K562 (cell line): ENCODE measurements around the gene H2BK1. TPM values are rescaled to one million over a fixed set of nuclear protein-coding genes. Genes with fewer than 3 reads are reported as not detected.
A peak's percentile ranks its signal among the peaks of the same experiment; 100 is the strongest.

Source experiments
- ATF7 ChIP-seq: fragments of 450-650 bp; IDR thresholded peaks from 2 replicates; pipeline ENCODE4 v1.7.1; 2014; ENCODE audit warnings: mild to moderate bottlenecking, moderate library complexity
- BMI1 ChIP-seq: fragments of 150-350 bp; IDR thresholded peaks from 2 replicates; pipeline ENCODE4 v1.6.1; 2014; ENCODE audit warnings: low read length
- FOSL1 ChIP-seq: fragments of 200-800 bp; sonication (Bioruptor generic); conservative IDR thresholded peaks from 2 replicates; pipeline ENCODE4 v1.6.1; 2016; ENCODE audit warnings: missing genetic modification characterization, missing compliant biosample characterization
- GABPA ChIP-seq: fragments of 200-800 bp; sonication (Bioruptor generic); conservative IDR thresholded peaks from 2 replicates; pipeline ENCODE4 v1.6.1; 2016; ENCODE audit warnings: low read depth, missing genetic modification characterization, missing compliant biosample characterization
- HOXB6 ChIP-seq: fragments of 250-450 bp; sonication (Bioruptor Pico); IDR thresholded peaks from 2 replicates; pipeline ENCODE4 v1.5.1; 2022; ENCODE audit warnings: mild to moderate bottlenecking, borderline replicate concordance
- KDM5B ChIP-seq: fragments of 200-600 bp; sonication (generic); IDR thresholded peaks from 2 replicates; pipeline ENCODE4 v1.6.1; 2012; ENCODE audit warnings: low read depth, mild to moderate bottlenecking, moderate library complexity, low read length, control low read depth, inconsistent platforms; ENCODE audit not compliant: insufficient replicate concordance
- NCOA2 ChIP-seq, 2 experiments: fragments of 450-650 bp; IDR thresholded peaks; 2 replicates each; pipeline ENCODE4 v1.6.1; 2018; ENCODE audit warnings: mild to moderate bottlenecking in 2 of 2, moderate library complexity in 1 of 2; ENCODE audit not compliant: partially characterized antibody in 2 of 2
- NUFIP1 ChIP-seq: fragments of 450-650 bp; IDR thresholded peaks from 2 replicates; pipeline ENCODE4 v1.6.1; 2018; ENCODE audit not compliant: partially characterized antibody
- RBM34 ChIP-seq: fragments of 200-400 bp; formaldehyde crosslinking; IDR thresholded peaks from 2 replicates; pipeline ENCODE4 v1.6.1; 2018; ENCODE audit warnings: low read length, borderline replicate concordance; ENCODE audit not compliant: insufficient read depth
- RFX5 ChIP-seq: IDR thresholded peaks from 2 replicates; pipeline ENCODE4 v1.6.1; 2011; ENCODE audit warnings: low read depth, mild to moderate bottlenecking, improper control_type of control experiment, low read length
- SRSF1 ChIP-seq: fragments of 200-400 bp; formaldehyde crosslinking; IDR thresholded peaks from 2 replicates; pipeline ENCODE4 v1.6.1; 2017; ENCODE audit warnings: mild to moderate bottlenecking, low read depth, low read length, moderate library complexity
- TOE1 ChIP-seq, 2 experiments: fragments of 450-650 bp in 1 of 2; sonication (generic) in 1 of 2; formaldehyde crosslinking in 1 of 2; IDR thresholded peaks; 2 replicates each; pipeline versions ENCODE4 v1.7.1 to v1.8.0; 2016 to 2022; ENCODE audit warnings: borderline replicate concordance in 2 of 2, mild to moderate bottlenecking in 2 of 2, antibody characterized with exemption in 1 of 2, inconsistent platforms in 1 of 2, low read depth in 1 of 2, missing genetic modification reagents in 1 of 2, moderate library complexity in 1 of 2
- polyA plus RNA-seq, 8 experiments: library from polyadenylated mRNA; depleted of rRNA in 4 of 8; stranded (reverse) in 5 of 8; unstranded in 3 of 8; fragments of >200 nt; fragmentation: Nextera tagmentation in 2 of 8; fragmentation: Illumina TruSeq in 1 of 8; extraction: Ambion mirVana in 2 of 8; extraction: Trizol in 1 of 8; gene quantifications; 2 replicates each; pipeline versions ENCODE4 v1.2.1 to v1.2.3, GENCODE V29; 2011 to 2014; ENCODE audit warnings: inconsistent platforms in 1 of 8, missing spikeins in 1 of 8
- total RNA-seq, 7 experiments: library from RNA; depleted of rRNA in 6 of 7; stranded (reverse); fragments of >200 nt in 6 of 7; fragmentation: Illumina TruSeq in 2 of 7; extraction: Trizol in 2 of 7; gene quantifications; 2 replicates each; pipeline versions ENCODE4 v1.2.1 to v1.2.3, GENCODE V29; 2011 to 2021; ENCODE audit warnings: low replicate concordance in 1 of 7
- TF ChIP-seq, protein P1 (sequence below): fragments of 450-650 bp; formaldehyde crosslinking; IDR thresholded peaks from 2 replicates; pipeline ENCODE4 v1.4.0; 2022; ENCODE audit warnings: mild to moderate bottlenecking, moderate library complexity
- TF ChIP-seq, protein P2 (sequence below): fragments of 450-650 bp; conservative IDR thresholded peaks from 2 replicates; pipeline ENCODE4 v1.6.1; 2016; ENCODE audit warnings: missing genetic modification characterization, low read depth, mild to moderate bottlenecking, control low read depth, missing compliant biosample characterization
- TF ChIP-seq, protein P3 (sequence below): sonication (generic); formaldehyde crosslinking; IDR thresholded peaks from 2 replicates; pipeline ENCODE4 v1.9.0; 2022; ENCODE audit warnings: mild to moderate bottlenecking, missing genetic modification reagents
- TF ChIP-seq, protein P4 (sequence below): sonication (generic); formaldehyde crosslinking; IDR thresholded peaks from 2 replicates; pipeline ENCODE4 v1.8.0; 2023; ENCODE audit warnings: mild to moderate bottlenecking, missing genetic modification reagents
- TF ChIP-seq, protein P5 (sequence below), 2 experiments: IDR thresholded peaks; 2 replicates each; pipeline ENCODE4 v1.6.1; 2011; ENCODE audit warnings: borderline replicate concordance in 1 of 2, control low read depth in 1 of 2, low read depth in 1 of 2, low read length in 1 of 2, mild to moderate bottlenecking in 1 of 2, mixed read lengths in 1 of 2, moderate library complexity in 1 of 2; ENCODE audit not compliant: insufficient read depth in 1 of 2, insufficient read length in 1 of 2, poor library complexity in 1 of 2, severe bottlenecking in 1 of 2; ENCODE audit errors: extremely low read depth in 1 of 2

H2BK1 gene
- total and polyA plus RNA-seq, 9 of the 15 experiments (the other 6 are each of a cell fraction or from before 2014, with no cell fraction given) = not detected

DNA sequence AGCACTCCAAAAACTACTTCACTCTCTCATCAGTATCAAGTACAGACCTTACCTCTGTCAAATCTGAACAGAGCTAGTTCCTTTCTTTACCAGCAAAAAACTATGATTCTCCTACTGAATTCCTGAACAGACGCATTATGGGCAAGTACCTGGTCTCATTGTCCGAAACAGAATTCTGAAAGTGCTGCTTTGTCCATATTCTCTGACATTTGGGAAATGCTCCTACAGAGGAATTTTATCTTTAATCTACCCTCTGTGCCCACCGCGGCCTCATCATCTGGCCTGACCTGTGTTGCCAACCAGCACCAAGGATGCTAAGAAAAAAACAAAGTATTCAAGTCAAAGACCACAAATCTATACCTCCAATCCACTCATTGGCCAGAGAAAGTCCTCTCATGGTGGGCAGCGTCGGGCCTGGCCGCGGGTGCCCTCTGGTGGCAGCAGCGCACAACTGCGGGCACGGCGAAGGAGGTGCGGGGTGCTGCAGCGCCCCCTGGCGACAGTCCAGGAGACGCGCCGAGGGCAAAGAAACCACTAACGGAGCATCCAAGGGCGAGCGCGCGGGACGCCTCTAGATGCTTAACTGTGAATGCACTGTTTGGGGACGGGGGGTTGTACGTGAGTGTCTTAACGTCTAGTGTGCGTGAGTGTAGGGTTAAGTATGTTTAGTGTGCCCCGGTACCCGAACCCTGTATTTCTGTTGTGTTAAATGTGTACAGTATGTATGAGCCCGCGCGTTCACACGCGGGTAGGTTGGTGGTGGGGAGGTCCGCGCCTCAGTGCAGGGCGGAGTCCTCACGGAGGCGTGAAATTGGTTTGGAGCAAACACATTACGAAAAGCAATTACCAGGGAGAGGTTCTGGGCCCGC, 37.8 kb downstream of the H2BK1 start (continued):
- peak; percentile 20 for TF ChIP-seq NUFIP1
- TF ChIP-seq NCOA2 (IDR thresholded peaks at IDR 0.05; ENCODE audit: partially characterized antibody in 2 of 2) = peak in 1 of 2 experiments; percentile 55
- no peak for TF ChIP-seq SRSF1
- TF ChIP-seq RFX5 = peak; percentile 30; the same call in 1 of the 2 replicates
- no peak for TF ChIP-seq FOSL1 (tag)
- peak; percentile 46; the same call in 1 of the 2 replicates for TF ChIP-seq TOE1 (IDR thresholded peaks at IDR 0.05; ENCODE audit: borderline replicate concordance)
- peak; percentile 56; the same call in 1 of the 2 replicates for TF ChIP-seq TOE1 (CRISPR knock-in tag; IDR thresholded peaks at IDR 0.05; ENCODE audit: borderline replicate concordance, low read depth)
- peak; percentile 41; the same call in 1 of the 2 replicates for TF ChIP-seq BMI1
- TF ChIP-seq, protein P1, sequence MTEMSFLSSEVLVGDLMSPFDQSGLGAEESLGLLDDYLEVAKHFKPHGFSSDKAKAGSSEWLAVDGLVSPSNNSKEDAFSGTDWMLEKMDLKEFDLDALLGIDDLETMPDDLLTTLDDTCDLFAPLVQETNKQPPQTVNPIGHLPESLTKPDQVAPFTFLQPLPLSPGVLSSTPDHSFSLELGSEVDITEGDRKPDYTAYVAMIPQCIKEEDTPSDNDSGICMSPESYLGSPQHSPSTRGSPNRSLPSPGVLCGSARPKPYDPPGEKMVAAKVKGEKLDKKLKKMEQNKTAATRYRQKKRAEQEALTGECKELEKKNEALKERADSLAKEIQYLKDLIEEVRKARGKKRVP (CRISPR knock-in tag) = 0 out of 2 replicates have a peak, but pooled peaks have one; percentile 28
- TF ChIP-seq, protein P2, sequence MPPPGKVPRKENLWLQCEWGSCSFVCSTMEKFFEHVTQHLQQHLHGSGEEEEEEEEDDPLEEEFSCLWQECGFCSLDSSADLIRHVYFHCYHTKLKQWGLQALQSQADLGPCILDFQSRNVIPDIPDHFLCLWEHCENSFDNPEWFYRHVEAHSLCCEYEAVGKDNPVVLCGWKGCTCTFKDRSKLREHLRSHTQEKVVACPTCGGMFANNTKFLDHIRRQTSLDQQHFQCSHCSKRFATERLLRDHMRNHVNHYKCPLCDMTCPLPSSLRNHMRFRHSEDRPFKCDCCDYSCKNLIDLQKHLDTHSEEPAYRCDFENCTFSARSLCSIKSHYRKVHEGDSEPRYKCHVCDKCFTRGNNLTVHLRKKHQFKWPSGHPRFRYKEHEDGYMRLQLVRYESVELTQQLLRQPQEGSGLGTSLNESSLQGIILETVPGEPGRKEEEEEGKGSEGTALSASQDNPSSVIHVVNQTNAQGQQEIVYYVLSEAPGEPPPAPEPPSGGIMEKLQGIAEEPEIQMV (tag) = no peak
- no peak for TF ChIP-seq HOXB6 (CRISPR knock-in tag)
- no peak for TF ChIP-seq KDM5B
- TF ChIP-seq ATF7 = peak; percentile 68
- TF ChIP-seq RBM34 = no peak
- TF ChIP-seq, protein P3, sequence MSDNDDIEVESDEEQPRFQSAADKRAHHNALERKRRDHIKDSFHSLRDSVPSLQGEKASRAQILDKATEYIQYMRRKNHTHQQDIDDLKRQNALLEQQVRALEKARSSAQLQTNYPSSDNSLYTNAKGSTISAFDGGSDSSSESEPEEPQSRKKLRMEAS = 0 out of 2 replicates have a peak, but pooled peaks have one; percentile 39
- TF ChIP-seq, protein P4, sequence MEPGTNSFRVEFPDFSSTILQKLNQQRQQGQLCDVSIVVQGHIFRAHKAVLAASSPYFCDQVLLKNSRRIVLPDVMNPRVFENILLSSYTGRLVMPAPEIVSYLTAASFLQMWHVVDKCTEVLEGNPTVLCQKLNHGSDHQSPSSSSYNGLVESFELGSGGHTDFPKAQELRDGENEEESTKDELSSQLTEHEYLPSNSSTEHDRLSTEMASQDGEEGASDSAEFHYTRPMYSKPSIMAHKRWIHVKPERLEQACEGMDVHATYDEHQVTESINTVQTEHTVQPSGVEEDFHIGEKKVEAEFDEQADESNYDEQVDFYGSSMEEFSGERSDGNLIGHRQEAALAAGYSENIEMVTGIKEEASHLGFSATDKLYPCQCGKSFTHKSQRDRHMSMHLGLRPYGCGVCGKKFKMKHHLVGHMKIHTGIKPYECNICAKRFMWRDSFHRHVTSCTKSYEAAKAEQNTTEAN (CRISPR knock-in tag) = no peak
- no peak for TF ChIP-seq GABPA (tag)
- TF ChIP-seq, protein P5, sequence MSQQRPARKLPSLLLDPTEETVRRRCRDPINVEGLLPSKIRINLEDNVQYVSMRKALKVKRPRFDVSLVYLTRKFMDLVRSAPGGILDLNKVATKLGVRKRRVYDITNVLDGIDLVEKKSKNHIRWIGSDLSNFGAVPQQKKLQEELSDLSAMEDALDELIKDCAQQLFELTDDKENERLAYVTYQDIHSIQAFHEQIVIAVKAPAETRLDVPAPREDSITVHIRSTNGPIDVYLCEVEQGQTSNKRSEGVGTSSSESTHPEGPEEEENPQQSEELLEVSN (IDR thresholded peaks at IDR 0.05; ENCODE audit: borderline replicate concordance in 1 of 2, extremely low read depth in 1 of 2, insufficient read depth in 1 of 2, insufficient read length in 1 of 2, low read depth in 1 of 2, low read length in 1 of 2, poor library complexity in 1 of 2, severe bottlenecking in 1 of 2) = peak in 1 of 2 experiments; percentile 35
